ENCODE results near the gene MRPL54.

MRPL54 gene

GRCh38 chr19:3785938-3786824 is 23.7 kb downstream of the MRPL54 start, which contains the start of gene MATK:
MATK (minus strand) TSS chr19:3786381; CDS start chr19:3785135, 1,246 bp downstream.
- DNase-seq = no peak

- DNase-seq = no peak
Observed at GRCh38 chr19:3788996-3789778, 26.7 kb downstream of the MRPL54 start.

DNA sequence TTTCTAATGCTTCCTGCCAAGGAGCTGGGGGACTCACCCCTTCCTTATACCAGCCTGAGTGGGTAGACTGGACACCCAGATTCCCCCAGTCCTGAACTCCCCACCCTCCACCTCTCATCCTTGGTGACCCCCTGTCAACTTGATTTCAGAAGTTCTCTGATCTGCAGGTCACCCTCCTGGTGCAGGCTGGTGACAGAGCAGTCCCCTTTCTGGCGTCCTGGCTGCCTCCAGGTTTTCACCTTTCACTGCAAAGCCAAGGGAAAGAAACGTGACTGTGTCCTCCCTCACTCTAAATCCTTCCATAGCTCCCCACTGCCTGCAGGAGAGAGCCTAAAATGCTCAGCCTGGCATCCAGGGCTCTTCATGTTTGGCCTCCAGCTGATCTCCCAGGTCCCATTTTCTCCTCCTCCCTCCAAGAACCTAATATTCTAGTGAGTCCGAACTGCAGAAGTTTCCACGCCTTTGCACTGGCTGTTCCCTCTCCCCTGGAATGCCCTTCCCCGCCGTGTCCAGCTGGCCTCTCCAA is 27.8 kb downstream of the MRPL54 start:
- no peak for DNase-seq

DNA sequence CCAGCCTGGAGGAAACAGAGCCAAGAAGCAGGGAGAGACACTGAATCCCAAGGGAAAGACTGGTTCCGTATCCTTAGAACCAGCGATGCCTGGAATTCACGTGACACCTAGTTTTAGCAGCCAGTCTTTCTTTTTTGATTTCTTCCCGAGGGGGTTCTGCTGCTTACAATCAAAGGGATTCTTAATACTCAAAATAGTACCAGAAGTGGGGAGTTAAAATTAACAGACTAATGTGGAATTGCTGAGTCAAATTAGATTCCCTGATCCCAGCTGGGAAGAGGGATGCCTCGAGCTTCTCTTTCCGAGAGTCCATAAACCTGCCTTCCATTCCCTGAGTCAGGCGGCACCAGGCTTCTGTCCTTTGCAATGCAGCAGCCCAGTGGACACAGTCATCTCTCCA is 28.5 kb downstream of the MRPL54 start:
- no peak for DNase-seq

DNA sequence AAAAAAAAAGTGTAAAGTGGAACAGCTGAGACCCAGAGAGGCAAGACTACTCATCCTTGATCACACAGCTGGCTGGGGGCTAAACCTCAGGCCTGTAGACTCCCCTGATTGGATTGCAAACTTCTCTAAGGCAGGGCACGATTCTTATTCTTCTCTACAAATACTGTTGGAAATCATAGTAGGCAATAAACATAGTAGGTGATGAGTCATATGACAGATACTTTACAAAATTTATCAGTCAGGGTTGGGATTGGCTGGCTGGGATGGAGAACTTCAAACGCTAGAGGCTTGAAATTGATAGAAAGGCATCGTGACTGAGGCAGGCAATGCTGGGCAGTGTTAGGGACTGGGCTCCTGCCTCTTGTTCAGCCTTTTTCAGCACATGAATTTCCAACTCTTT is 29.6 kb downstream of the MRPL54 start:
- no peak for DNase-seq

- no peak for DNase-seq
Observed at GRCh38 chr19:3793799-3794198, 31.3 kb downstream of the MRPL54 start.

GRCh38 chr19:3796358-3796757 is 33.9 kb downstream of the MRPL54 start:
- DNase-seq = no peak

GRCh38 chr19:3798137-3798536 is 35.7 kb downstream of the MRPL54 start:
- DNase-seq = no peak

GRCh38 chr19:3800996-3801395 is 38.5 kb downstream of the MRPL54 start:
- DNase-seq = no peak

- DNase-seq = no peak
Observed at GRCh38 chr19:3801412-3802096, 39.1 kb downstream of the MRPL54 start.

DNA sequence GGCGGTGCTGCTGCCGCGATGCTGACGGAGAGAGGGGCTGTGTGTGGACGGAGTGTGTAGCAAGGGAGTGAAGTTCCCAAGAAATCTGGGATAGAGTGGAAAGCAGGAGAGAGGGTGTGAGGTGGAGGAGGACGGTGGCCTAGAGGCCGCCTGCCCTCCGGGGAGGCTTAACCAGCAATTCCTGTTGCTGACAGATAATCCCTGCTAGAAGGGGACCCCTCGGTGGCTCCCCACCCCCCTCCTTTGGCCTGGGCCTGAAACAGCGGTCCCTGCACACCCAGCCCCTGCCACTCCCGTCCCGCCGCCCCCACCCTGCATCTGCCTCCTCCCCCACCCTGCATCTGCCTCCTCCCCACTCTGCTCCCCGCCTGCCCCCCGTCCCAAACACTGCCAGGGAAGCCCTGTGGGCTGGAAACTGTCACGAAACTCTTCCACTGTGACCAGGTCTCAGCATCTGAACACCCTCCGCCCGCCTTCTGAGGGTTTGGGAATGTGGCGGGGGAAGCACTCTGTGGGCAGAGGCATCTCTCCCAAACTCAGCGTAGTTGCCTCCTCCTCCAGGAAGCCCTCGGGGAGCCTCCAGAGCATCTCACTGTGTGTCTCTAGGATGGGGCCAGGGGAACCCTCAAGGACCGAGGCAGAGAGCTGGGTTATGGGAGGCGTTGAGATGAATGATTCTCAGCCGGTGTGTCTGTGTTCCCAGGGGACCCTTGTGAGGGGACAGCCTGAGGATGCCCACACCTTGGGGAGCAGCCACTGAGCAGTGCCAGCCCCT is 40.8 kb downstream of the MRPL54 start:
- DNase-seq = no peak

DNA sequence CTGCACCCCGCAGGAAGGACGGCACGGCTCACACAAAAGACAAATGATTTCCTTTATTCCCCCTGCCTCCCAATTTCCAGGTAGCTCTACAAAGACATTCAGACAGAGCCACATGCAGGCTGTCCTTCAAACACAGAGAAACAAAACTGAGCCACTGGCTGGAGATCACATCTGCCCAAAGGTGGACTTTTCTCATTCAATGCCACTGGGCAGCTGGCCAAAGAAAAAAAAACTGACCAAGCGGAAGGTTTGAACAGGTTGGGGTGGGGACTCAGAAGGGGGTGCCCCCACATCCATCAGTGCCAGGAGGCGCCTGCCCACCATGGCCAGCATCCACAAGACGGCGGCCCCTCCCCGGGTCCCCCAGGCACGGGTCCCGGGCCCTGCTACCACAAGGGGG is 41.5 kb downstream of the MRPL54 start:
- no peak for DNase-seq

DNA sequence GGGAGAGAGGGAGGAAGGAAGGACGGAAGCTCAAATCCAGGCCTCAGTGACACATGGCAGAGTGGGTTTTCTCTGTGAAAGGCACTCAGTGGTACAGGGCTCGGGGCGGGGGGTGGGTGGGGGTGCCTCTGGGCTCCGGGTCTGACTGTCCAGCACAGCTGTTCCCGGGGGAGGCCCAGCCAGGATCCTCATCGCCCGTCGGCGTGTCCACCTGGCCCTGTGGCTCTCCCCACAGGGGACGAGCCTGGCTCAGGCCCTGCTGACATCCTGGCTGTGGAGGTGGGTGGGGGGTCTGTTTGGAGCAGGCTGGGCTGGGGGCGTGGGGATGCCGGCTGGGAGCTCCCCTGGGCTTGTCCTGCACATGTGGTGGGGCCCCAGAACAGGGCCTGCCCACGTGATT is 41.9 kb downstream of the MRPL54 start:
- DNase-seq = no peak

- no peak for DNase-seq
Observed at GRCh38 chr19:3805859-3806258, 43.4 kb downstream of the MRPL54 start.

GRCh38 chr19:3807131-3807480 is 44.6 kb downstream of the MRPL54 start:
- DNase-seq = no peak

GRCh38 chr19:3807574-3808354 is 45.3 kb downstream of the MRPL54 start:
- no peak for DNase-seq

DNA sequence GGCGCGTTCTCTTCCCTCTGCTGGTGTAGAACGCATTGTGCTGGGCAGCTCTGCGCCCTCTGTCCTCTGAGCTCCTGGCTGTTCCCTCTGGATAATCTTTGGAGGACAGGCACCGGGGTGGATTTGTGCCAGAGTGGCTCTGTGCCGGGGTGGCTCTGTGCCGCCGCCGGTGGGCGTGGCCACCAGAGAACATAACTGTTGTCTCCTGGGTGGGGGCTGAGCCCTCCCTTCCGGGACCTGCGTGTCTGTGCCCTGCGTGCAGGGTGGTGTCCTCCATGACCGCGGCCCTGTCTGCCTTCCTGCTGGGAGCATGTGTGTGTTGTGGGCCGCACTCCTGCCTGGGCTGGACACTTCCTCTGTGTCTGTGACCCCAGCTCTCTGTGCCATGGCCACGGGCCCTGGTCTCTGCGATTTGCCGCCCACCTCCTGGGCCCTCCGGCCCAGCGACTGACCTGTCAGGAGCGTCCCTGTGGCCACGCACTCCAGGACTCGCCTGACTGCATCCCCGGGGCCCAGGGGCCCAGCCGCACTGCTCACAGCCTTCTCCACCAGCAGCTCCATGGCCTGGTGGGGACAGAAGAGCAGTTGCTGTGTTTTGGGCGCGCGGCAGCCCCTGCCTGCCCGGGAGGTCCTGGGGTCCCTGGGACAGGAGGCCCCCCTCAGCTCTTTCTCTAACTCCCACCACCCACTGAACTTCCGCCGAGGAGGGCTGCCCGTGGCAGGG is 46.1 kb downstream of the MRPL54 start:
- no peak for DNase-seq

- DNase-seq = no peak
Observed at GRCh38 chr19:3809881-3810707, 47.6 kb downstream of the MRPL54 start.

- no peak for DNase-seq
Observed at GRCh38 chr19:3810708-3811355, 48.4 kb downstream of the MRPL54 start.
